Activated CD4-positive, CD25-positive, alpha-beta regulatory T cell (primary cell): ENCODE data around the gene RNGTT.
"Not testable (repeated sequence)": the region's sequence is repeated elsewhere in the genome, so short reads cannot be mapped to it uniquely, and the experiment has no call there.

Experiments
- DNase-seq, 4 experiments: peaks; one replicate each; lab custom pipeline; 2025; lab: John Stamatoyannopoulos, UW

Gene RNGTT

DNA sequence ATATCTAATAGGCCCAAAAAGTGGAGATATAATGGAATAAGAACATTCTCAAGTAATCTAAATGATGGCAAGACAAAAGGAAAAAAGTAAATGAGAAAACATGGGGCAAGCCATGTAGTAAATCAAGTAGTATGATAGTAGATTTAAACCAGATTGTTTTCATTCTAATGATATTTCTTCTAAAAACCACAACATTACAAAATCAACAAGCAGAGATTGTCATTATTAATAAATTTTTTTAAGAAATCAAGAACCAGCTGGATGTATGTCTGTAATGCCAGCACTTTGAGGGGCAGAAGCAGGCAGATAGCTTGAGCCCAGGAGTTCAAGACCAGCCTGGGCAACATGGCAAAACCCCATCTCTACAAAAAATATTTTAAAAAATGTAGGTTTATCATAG lies 155.0 kb downstream of the RNGTT start:
- no peak for DNase-seq

DNA sequence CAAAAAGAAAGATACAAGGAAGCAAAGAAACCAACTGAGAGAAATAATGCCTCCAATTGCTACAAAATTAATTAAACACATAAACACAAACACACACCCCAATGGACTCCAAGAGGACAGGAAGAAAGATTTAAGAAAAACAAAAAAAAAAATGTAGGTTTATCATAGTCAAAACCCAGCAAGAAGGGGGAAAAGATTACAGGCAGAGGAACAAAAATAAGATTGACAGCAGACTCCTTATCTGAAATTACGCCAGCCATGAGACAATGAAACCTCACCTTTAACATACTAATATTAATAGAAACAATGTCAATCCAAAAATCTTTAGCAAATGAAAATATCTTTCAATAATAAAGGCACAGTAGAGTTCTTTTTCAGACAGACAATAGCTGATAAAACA lies 155.8 kb downstream of the RNGTT start:
- DNase-seq = no peak

GRCh38 chr6:88806728-88807127 lies 156.7 kb downstream of the RNGTT start:
- no peak for DNase-seq

DNA sequence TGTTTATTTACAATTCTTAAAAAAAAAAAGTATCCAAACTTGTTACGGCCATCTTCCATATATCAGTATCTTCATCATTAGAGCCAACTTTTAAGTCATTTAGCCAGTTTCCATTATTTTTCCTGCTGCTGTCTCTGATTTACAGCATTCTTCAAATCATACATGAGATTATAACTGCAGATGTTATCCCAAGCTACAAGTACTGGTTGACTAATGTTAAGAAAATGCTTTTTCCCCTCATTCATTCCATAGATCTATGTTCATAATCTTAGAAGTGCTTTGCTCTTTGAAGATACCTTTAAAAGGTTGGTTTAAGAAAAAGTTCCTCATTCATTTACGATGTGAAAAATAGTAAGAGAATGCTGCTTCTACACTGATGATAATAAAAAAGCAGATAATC lies 158.7 kb downstream of the RNGTT start:
- no peak for DNase-seq

GRCh38 chr6:88785478-88785877 lies 177.9 kb downstream of the RNGTT start:
- DNase-seq = no peak

DNA sequence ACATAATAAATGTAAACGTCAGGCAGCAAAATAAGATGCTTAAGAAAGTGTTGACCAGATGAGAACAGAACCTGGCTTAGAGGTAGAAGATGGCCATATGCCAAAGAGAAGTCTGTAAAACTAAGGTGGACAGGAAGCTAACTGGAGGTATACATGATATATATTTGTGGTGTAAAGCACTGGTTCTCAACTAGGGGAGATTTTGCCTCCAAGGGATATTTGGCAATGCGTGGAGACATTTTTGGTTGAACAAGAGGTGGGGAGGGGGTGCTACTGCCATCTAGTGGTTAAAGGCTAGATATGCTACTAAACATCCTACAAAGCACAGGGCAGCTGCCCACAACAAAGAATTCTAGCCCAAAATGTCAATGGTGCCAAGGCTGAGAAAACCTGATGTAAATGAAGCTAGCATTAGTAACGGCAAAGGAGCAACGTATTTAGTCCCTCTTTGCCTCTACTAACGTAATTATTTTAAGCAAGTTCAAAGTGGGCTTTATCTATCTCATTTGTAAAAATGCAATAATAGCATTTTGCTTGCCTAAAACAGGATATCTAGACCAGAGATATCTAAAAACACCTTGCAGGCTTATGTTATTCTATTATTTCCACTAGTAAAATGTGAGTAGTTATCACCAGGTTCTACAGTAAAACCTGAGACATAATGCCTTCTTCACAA lies 182.6 kb downstream of the RNGTT start:
- peak; percentile 3 to 20 (median 8) for DNase-seq

DNA sequence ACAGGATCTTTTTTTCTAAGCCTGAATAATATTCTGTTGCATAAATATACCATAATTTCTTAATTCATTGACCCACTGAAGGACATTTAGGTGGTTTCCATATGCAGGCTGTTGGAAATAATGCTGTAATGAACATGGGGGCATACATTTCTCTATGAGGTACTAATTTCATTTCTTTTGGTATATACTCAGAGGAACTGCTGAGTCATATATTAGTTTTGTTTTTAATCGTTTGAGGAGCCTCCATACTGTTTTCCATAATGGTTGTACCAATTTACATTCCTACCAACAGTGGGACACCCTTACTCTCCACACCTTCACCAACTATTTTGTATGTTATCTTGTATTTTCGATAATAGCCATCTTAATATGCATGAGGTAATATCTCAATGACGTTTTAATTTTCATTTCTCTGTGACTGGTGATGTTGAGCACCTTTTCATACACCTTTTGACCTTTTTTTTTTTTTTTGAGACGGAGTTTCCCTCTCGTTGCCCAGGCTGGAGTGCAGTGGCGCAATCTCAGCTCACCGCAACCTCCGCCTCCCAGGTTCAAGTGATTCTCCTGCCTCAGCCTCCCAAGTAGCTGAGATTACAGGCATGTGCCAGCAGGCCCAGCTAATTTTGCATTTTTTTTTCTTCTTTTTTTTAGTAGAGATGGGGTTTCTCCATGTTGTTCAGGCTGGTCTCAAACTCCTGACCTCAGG lies 187.4 kb downstream of the RNGTT start:
- DNase-seq = no peak

DNA sequence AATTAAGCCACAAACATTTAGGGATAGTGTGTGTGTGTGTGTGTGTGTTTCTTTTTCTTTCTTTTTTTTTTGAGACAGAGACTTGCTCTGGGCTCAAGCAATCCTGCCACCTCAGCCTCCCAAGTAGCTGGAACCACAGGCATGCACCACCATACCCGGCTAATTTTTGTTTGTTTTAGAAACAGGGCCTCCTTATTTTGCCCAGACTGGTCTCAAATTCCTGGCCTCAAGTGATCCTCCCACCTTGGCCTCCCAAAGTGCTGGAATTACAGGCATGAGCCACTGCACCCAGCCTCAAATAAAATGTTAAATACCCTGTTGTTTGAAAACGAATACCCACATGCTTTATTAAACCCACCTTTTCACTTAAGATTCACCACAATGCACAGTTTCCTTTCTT lies 195.3 kb downstream of the RNGTT start:
- DNase-seq = not testable (repeated sequence)

DNA sequence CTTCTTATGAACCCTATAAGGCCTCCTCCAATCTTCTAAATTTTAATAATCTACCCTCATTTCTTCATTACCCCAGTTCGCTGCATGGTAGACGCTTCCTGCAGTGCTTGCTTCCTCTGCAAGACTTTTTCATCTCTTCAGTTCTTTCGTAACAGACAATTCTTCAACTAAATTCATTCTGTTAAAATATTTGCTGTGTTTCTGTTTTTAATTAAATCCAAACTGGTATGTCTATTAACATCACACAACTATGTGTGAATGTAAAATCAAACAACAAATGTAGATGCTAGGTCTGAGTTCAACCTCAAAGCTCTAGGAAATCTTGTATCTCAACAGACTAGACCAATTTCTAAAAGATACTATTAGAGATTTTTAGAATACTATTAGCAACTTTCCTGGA lies 199.3 kb downstream of the RNGTT start:
- DNase-seq = no peak

- no peak for DNase-seq
Measured at GRCh38 chr6:88763160-88763559, 200.3 kb downstream of the RNGTT start.

- DNase-seq = no peak
Measured at GRCh38 chr6:88761237-88762031, 202.0 kb downstream of the RNGTT start.

GRCh38 chr6:88760091-88760490 lies 203.3 kb downstream of the RNGTT start:
- no peak for DNase-seq

- no peak for DNase-seq
Measured at GRCh38 chr6:88750936-88751335, 212.5 kb downstream of the RNGTT start.

DNA sequence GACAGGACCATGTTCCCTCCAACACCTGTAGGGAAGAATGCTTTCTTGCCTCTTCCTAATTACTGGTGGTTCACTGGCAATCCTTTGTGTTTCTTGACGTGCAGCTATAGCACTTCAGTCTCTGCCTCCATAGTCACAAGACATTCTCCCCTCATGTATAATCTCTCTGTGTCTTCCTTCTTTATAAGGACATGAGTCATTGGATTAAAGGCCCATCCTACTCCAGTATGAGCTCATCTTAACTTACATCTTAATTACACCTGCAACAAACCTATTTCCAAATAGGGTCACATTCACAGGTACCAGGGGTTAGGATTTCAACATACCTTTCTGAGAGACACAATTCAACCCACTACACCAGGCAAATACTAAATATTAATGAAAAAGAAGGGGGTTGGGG lies 213.6 kb downstream of the RNGTT start:
- DNase-seq = no peak

- DNase-seq = no peak
Measured at GRCh38 chr6:88748141-88748540, 215.3 kb downstream of the RNGTT start.

- DNase-seq = no peak
Measured at GRCh38 chr6:88741939-88742338, 221.5 kb downstream of the RNGTT start.

DNA sequence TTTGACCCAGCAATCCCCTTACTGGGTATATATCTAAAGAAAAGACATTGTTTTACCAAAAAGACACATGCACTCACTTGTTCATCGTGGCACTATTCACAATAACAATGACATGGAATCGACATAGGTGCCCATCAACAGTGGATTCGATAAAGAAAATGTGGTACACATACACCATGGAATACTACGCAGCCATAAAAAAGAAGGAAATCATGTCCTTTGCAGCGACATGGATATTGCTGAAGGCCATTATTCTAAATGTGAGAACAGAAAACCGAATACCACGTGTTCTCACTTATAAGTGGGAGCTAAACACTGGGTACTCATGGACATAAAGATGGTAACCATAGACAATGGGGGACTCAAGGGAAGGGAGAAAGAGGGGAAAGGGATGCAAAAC lies 222.3 kb downstream of the RNGTT start:
- no peak for DNase-seq

- no peak for DNase-seq
Measured at GRCh38 chr6:88734544-88734943, 228.9 kb downstream of the RNGTT start.

DNA sequence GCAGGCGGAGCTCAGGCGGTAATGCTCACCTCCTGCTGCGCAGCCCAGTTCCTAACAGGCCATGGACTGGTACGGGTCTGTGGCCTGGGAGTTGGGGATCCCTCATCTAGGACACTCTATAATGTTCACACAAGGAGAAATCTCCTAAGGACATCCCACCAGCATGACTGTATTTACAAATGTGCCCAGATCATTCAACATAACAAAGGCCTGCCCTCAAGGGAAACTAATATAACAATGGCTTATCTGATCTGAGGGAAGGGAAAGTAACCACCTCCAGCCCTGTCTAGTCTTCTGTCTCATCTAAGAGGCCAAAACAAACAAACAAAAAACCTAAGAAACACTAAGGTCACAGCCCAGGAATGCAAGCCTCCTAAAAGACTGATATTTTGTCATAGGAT lies 232.8 kb downstream of the RNGTT start:
- no peak for DNase-seq

DNA sequence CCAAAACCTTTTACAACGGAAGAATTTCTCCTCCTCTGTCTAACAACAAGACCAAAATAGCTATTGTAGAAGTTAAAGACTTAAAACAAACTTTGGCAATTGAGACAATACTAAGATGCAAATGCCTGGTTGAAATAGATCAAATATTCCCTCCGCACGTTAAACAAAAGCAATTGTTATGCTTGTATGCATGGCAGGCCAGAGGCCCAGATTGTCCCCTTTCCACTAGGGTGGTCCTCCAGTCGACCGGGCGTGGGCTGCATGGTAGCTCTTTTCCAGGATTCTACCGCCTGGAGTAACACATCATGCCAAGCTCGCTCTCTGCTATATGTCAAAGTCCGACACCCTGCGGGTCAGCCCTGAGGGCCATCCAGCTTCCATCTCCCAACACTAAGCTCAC lies 234.7 kb downstream of the RNGTT start:
- DNase-seq = no peak

- not testable (repeated sequence) for DNase-seq
Measured at GRCh38 chr6:88726409-88726808, 237.0 kb downstream of the RNGTT start.

DNA sequence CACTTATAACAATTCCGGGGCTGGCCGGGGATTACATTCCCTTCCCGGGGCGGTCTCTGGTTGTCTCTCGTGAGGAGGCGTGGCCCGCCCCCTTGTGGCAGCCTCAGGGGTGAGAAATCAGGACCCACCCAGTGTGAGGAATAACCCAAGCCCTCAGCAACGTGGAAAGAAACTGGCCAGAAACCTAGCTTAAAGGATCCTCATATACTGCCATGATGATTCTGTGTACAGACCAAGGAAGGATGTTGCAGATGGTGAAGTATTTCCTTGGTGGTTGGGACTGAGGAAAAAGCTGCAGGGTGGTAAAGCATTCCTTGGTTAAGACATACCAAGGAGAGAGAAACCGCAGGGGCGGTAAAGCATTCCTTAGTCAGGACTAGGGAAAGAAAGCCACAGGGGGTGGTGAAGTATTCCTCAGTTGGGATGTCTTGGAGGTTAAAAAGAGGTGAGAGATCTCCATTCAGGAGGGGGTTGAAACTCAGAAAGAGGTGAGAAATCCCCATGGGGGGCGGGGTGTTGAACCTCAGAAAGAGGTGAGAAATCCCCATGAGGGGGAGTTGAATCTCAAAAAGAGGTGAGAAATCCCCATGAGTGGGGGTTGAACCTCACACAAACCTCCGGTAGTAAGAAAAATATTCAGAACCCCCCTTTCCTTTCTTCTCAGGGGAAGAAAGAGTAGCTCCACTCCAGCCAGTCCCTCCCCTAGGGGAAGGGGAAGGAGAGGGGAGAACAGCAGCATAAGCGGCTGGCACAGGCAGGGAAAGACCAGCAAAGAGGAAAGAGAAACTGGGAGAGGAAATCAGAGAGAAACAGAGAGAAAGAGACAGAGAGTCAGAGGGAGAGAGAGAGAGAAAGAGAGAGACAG lies 238.1 kb downstream of the RNGTT start:
- DNase-seq = no peak
